GM21619 (cell line): Measurements from ENCODE around the gene WDR12.
"Not testable (repeated sequence)": the region's sequence is repeated elsewhere in the genome, so short reads cannot be mapped to it uniquely, and the experiment has no call there.

Source experiments
- ATAC-seq: cut with Tn5 transposase; IDR thresholded peaks from one replicate; pipeline ENCODE4 v1.9.1; 2021; ENCODE audit not compliant: unreplicated experiment

WDR12 gene

GRCh38 chr2:202911512-202912341, at the start of gene WDR12, which contains the start of gene CARF:
TSS of gene WDR12 (minus strand) at chr2:202911673. CDS start at chr2:202911476, 197 bp downstream.
TSS of gene CARF (plus strand) at chr2:202912275. CDS start at chr2:202941903, 29,628 bp downstream.
- ATAC-seq, result peak; percentile 75

- no peak for ATAC-seq
Measured at GRCh38 chr2:202960524-202960923, 49.1 kb upstream of the WDR12 start.

GRCh38 chr2:202950592-202950991, 39.1 kb upstream of the WDR12 start:
- ATAC-seq, result no peak

GRCh38 chr2:202949333-202949732, 37.9 kb upstream of the WDR12 start:
- ATAC-seq, result not testable (repeated sequence)

GRCh38 chr2:202945497-202945896, 34.0 kb upstream of the WDR12 start:
- ATAC-seq, result no peak

- ATAC-seq, result no peak
Measured at GRCh38 chr2:202944816-202945215, 33.3 kb upstream of the WDR12 start.

- no peak for ATAC-seq
Measured at GRCh38 chr2:202944408-202944807, 32.9 kb upstream of the WDR12 start.

GRCh38 chr2:202941771-202942170, 30.3 kb upstream of the WDR12 start:
- no peak for ATAC-seq

- ATAC-seq, result no peak
Measured at GRCh38 chr2:202938960-202939359, 27.5 kb upstream of the WDR12 start.

GRCh38 chr2:202934456-202934855, 23.0 kb upstream of the WDR12 start:
- ATAC-seq, result no peak

- no peak for ATAC-seq
Measured at GRCh38 chr2:202933958-202934357, 22.5 kb upstream of the WDR12 start.

- ATAC-seq, result no peak
Measured at GRCh38 chr2:202933139-202933510, 21.7 kb upstream of the WDR12 start.

- ATAC-seq, result no peak
Measured at GRCh38 chr2:202932425-202933138, 21.1 kb upstream of the WDR12 start.

GRCh38 chr2:202918860-202919259, 7.4 kb upstream of the WDR12 start:
- no peak for ATAC-seq

GRCh38 chr2:202912342-202913201, 1.1 kb upstream of the WDR12 start:
- ATAC-seq, result peak; percentile 58

GRCh38 chr2:202911203-202911511, 316 bp downstream of the WDR12 start:
- ATAC-seq, result no peak

GRCh38 chr2:202910698-202911097, 775 bp downstream of the WDR12 start:
- no peak for ATAC-seq

GRCh38 chr2:202910250-202910649, 1.2 kb downstream of the WDR12 start:
- ATAC-seq, result not testable (repeated sequence)

- no peak for ATAC-seq
Measured at GRCh38 chr2:202909394-202910192, 1.9 kb downstream of the WDR12 start.

- ATAC-seq, result no peak
Measured at GRCh38 chr2:202908186-202908585, 3.3 kb downstream of the WDR12 start.

- ATAC-seq, result not testable (repeated sequence)
Measured at GRCh38 chr2:202905507-202905906, 6.0 kb downstream of the WDR12 start.
